NCI-H69 (cell line): Measurements from ENCODE around the gene CASKIN1.
"Not testable (repeated sequence)": the region's sequence is repeated elsewhere in the genome, so short reads cannot be mapped to it uniquely, and the experiment has no call there.

Experiments used
- DNase-seq: peaks from one replicate; lab custom pipeline; 2025; lab: John Stamatoyannopoulos, UW

Gene CASKIN1

GRCh38 chr16:2133797-2134196, 62.6 kb downstream of the CASKIN1 start:
- DNase-seq = not testable (repeated sequence)

DNA sequence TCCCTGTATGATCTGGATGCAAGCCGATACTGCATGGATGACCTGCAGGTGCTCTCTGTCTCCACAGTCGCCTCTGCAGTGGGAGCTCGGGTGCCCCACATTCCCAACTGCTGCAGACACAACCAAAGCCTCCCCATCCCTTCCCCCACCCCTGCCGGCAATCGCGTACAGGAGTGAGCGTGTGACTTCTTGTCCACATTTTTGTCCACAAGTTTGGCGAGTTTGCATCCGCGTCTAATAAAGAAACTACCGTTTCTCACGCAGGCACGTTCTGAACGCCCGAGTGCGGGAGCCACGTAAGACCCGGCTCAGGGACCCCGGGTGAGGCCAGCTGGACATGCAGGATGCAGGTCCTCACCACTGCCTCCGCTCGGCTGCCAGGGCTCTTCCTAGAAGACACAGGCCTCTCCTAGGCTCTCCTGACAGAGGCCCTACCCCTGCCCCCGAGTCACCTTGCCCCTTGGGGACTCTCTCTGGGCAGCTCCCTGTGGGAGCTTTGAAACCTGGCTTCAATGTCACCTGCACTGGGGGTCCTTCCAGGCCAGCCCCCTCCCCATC, 66.4 kb downstream of the CASKIN1 start:
- not testable (repeated sequence) for DNase-seq

DNA sequence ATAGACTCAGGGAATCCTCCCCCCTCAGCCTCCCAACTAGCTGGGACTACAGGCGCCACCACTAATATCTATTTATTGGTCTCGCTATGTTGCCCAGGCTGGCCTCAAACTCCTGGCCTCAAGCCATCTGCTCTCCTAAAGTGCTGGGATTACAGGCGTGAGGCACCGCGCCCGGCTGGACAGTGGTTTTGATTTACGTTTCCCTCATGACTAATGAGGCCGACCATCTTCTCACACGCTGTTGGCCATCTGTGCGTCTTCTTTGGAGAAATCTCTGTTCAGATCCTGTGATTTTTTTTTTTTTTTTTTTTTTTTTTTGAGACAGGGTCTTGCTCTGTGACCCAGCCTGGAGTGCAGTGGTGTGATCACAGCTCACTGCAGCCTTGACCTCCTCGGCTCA, 67.2 kb downstream of the CASKIN1 start:
- DNase-seq = peak; percentile 78

DNA sequence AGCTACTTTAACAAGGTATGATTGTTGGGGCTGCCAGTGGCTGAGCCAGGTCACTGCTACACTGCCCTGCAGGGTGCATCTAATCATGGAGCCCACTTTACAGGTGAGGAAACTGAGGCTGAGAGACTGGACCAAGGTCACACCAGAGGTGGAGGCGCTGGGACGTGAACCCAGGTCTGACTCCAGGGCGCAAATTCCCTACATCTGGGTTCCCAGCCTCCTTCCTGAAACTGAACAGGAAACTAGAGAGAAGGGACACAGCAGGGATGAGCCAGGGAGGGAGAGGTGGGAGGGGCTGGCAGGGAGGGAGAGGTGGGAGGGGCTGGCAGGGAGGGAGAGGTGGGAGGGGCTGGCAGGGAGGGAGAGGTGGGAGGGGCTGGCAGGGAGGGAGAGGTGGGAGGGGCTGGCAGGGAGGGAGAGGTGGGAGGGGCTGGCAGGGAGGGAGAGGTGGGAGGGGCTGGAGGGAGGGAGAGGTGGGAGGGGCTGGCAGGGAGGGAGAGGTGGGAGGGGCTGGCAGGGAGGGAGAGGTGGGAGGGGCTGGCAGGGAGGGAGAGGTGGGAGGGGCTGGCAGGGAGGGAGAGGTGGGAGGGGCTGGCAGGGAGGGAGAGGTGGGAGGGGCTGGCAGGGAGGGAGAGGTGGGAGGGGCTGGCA, 68.7 kb downstream of the CASKIN1 start:
- peak; percentile 85 for DNase-seq
